ENCODE data around the gene TTC28.

TTC28 gene

DNA sequence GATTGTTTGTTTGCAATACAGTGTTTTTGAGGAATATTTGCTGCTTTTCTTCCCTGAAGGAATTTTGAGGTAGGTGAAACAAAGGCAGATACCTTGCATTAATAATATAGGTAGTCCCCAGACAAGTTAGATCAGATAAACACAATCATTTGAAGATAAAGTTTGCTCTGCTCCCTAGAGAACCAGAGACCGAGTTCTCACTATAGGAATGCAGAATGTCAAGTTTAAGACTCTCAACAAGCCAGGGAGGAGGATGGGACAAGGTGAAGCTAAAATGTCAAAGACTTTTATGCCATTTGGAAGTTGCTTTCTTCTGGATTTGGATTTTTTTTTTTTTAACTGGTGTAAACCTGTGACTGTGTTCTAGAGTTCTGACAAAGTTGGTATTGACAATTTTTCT, 364.7 kb downstream of the TTC28 start:
- in situ Hi-C loops (cut with MboI; ENCODE audit: low sequenced_read_pairs): no loop called here

- in situ Hi-C loops (cut with MboI; ENCODE audit: low sequenced_read_pairs): no loop called here
These were observed 369.3 kb downstream of the TTC28 start for GRCh38 chr22:28310299-28310698.

- in situ Hi-C loops (cut with MboI; ENCODE audit: low sequenced_read_pairs): no loop called here
These were observed 379.9 kb downstream of the TTC28 start for GRCh38 chr22:28299753-28300152.

DNA sequence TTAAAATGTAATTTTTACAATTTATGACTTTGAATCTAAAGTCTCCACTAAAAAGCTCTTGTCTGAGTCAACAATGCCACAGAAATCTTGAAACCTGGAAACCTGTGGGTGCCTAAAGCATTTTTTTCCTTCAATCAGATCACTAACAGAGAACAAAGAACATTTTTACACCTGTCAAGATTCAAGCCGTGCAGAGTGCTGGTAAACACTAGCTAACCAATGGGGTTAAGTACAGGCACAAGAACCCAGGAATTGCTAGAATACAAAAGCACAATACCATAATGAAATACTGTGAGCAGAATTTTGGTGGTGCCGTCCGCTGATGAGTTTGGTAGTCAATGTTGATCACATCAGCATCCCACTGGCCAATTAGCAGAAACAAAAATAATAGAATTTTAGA, 380.3 kb downstream of the TTC28 start:
- in situ Hi-C loops (cut with MboI; ENCODE audit: low sequenced_read_pairs): no loop called here

- in situ Hi-C loops (cut with MboI; ENCODE audit: low sequenced_read_pairs): no loop called here
These were observed 382.1 kb downstream of the TTC28 start for GRCh38 chr22:28297504-28297903.

GRCh38 chr22:28296452-28296851, 383.2 kb downstream of the TTC28 start:
- in situ Hi-C loops (cut with MboI; ENCODE audit: low sequenced_read_pairs): no loop called here

- in situ Hi-C loops (cut with MboI; ENCODE audit: low sequenced_read_pairs): no loop called here
These were observed 396.5 kb downstream of the TTC28 start for GRCh38 chr22:28283068-28283654.

DNA sequence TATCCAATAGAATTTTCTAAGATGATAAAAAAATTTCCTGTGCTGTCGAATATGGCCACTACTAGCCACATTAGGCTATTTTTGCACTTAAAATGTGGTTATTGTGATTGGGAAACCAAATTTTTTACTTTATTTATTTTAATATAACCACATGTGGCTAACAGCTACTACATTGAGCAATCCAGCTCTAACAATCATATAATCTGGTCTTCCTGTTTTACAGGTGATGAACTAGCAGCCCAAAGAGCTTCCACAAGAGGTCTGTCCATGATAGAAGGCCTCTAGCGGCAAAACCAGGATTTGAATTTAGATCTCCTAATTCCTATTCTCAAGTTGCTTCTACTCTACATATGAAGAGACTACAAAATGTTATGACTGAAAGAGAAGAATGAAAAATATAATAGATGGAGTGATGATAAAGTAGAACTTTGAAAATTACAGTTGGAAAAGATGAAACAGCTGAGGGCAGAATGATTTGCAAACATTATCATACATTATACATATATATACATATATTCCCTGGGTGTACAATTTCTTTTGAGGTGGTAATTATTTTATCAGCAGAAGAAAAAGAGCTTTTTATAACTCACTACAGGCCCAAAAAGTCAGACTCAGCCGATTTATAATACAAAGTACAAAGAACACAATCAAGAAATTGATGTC, 397.1 kb downstream of the TTC28 start:
- in situ Hi-C loops (cut with MboI; ENCODE audit: low sequenced_read_pairs): no loop called here

DNA sequence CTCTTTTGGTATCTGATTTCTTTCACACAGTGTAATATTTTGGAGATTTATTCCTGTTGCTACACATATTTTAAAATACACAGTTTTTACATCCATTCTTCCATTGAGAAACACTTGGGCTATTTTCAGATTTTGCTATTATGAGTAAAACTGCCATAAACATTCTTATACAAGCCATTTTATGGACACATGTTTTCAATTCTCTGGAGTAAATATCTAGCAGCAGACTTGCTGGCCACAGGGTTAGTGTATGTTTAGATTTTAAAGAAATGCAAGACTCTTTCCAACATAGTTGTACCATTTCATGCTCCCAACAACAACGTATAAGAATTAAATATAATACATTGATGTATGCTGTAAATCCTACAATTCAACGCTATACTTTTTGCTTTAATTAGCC, 399.8 kb downstream of the TTC28 start:
- in situ Hi-C loops (cut with MboI; ENCODE audit: low sequenced_read_pairs): no loop called here

- in situ Hi-C loops (cut with MboI; ENCODE audit: low sequenced_read_pairs): no loop called here
These were observed 410.4 kb downstream of the TTC28 start for GRCh38 chr22:28269277-28269676.

DNA sequence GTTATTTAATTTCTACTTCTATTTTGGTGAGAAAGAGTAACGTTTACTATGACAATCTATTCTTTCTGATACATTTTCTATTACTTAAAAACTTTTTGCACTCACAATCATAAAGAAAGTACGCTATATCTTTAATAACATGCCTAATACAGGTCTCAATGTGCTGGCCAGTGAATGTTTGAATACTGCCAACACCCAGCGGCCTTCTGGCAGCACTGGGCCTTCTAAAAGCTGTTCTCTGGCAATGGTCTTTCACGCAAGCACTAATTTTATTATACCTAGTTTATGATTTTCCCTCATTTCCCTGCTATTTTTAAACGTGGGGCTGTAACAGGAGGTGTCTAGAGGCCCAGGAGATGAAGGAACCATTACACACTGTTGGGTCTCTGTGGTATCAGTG, 410.8 kb downstream of the TTC28 start:
- in situ Hi-C loops (cut with MboI; ENCODE audit: low sequenced_read_pairs): no loop called here

- in situ Hi-C loops (cut with MboI; ENCODE audit: low sequenced_read_pairs): no loop called here
These were observed 411.5 kb downstream of the TTC28 start for GRCh38 chr22:28268171-28268570.

DNA sequence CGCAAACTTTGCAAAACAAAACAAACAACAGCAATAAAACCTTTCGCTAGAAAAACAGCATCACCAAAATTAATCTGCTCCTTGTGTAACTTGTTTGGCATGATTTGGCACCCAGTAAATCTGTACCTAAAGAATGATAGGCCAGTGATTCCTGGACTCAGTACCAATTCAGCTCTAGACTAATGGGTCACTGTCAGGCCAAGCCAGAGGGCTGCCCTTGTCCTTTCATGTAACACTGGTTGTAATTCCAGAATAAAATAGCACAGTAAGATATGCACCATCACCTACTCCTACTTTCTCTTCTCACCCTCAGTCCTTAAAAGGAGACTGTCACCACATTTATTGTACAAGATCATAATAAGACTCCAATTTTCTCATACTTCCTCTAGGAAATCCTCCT, 419.0 kb downstream of the TTC28 start:
- in situ Hi-C loops (cut with MboI; ENCODE audit: low sequenced_read_pairs): no loop called here

DNA sequence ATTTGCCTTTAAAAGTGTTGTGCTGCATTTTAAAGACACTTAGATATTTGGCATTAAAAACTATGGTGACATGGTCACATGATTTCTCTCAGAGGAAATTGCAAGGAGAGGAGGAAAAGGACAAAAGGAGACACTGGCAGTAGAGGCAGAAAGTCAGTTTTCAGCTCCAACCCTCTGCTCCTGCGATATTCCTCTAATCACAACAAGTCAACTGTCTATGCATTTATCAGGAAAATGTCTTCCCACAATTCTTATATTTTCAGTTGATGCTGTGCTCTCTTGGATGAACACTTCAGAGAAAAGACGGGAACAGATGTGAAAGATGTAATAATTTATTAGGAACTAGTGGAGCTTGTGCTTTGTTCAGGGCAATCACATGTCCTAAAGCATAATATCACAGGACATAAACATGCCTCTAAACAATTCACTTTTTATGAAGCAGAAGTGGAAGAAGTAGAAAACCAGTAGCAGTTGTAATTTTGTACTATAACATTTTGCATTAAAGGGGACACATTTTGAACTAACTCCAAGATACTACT, 419.8 kb downstream of the TTC28 start:
- in situ Hi-C loops (cut with MboI; ENCODE audit: low sequenced_read_pairs): no loop called here

GRCh38 chr22:28254396-28254795, 425.2 kb downstream of the TTC28 start:
- in situ Hi-C loops (cut with MboI; ENCODE audit: low sequenced_read_pairs): no loop called here

DNA sequence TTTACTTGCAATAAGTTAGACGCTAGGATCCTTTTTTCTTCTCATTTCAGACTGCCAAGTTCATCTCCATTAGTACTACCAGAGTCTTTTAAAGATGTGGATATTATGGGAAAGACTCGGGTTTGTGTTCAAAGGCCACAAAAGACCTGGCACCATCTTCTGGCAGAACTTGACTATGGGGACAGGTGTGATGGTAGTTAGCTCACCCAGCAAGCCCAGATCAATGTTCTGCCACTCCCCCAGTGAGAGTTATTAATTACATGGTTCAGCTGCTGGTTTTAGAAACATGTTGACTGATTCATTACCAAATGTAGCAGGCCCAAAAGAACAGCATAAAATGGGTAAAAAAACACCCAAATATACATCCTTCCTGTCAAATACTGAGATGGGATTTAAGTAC, 427.1 kb downstream of the TTC28 start:
- in situ Hi-C loops (cut with MboI; ENCODE audit: low sequenced_read_pairs): no loop called here

GRCh38 chr22:28250036-28250695, 429.5 kb downstream of the TTC28 start:
- in situ Hi-C loops (cut with MboI; ENCODE audit: low sequenced_read_pairs): no loop called here

DNA sequence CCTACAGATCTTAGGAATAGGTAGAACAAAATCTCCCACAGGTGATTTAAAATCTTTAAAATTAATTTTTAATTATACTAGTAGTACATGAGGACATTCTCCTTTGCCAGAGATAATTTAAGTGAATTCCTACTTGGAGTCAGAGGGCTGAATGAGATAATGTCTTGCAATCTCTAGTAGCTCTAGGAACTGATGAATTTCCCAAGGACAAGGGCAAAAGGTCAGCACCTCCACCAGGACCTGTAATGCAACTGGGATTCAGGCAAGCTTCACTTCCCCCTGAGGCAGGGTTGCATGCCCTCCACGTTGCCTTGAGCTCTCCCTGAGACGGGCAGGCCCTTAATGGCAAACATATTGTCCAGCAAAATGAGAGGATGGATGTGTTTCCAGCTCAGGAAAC, 430.2 kb downstream of the TTC28 start:
- in situ Hi-C loops (cut with MboI; ENCODE audit: low sequenced_read_pairs): no loop called here

GRCh38 chr22:28247667-28248363, 431.8 kb downstream of the TTC28 start:
- in situ Hi-C loops (cut with MboI; ENCODE audit: low sequenced_read_pairs): no loop called here

- in situ Hi-C loops (cut with MboI; ENCODE audit: low sequenced_read_pairs): no loop called here
These were observed 432.5 kb downstream of the TTC28 start for GRCh38 chr22:28247136-28247535.

DNA sequence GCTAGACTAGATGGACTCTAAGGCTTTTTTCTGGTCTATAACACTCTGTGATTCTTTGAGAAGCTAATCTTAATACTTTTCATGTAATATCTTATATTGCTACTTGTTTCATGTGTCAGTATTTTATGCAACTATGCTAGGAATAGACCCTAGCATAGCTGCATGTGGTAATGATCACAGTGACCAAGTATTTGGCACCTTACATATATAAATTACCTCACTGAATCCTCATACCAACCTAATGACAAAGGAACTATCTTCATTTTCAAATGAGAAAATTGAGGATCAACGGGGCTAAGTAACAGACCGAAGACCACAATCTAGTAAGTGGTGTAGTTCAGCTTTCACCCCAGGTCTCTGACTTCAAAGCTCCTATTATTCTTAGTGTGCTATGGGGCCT, 433.2 kb downstream of the TTC28 start:
- in situ Hi-C loops (cut with MboI; ENCODE audit: low sequenced_read_pairs): no loop called here
